Measurements from ENCODE around the gene UBASH3B.

DNA sequence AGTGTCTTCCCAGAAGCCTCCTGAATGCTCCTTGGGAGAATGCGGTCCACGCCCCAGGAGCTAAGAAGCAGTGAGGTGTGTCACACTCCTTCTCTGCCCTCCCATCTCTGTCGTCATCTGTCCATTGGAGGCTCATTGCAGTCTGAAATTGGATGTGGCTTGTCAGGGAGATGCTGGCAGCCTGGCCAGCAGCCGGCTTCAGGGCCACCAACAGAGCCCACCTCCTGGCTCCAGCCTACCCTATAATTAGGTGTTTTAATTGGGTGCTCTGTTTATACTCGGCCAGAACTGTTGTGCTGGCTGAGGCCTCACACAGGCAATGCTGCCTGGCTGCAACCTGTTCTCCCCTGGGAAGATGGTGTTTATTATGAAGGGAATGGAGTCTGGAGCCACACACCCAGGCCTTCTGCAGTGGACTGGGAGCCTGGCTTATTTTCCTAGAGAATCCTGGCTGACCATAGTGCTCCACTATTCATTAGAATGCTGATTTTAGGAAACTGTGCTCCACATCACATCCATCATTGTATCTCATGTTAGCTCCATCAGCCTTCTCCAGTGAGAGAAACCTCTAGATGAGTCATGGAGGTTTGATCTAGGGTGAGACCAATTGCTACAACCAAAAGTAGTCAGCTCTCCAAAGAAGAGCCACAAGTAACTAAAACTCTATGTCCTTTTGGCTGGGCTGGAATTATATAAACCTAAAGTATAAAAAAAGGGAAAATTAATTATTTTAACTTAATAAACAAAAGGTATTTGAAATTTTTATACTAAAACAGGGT, 96.0 kb downstream of the UBASH3B start:
- TF ChIP-seq, protein P1, sequence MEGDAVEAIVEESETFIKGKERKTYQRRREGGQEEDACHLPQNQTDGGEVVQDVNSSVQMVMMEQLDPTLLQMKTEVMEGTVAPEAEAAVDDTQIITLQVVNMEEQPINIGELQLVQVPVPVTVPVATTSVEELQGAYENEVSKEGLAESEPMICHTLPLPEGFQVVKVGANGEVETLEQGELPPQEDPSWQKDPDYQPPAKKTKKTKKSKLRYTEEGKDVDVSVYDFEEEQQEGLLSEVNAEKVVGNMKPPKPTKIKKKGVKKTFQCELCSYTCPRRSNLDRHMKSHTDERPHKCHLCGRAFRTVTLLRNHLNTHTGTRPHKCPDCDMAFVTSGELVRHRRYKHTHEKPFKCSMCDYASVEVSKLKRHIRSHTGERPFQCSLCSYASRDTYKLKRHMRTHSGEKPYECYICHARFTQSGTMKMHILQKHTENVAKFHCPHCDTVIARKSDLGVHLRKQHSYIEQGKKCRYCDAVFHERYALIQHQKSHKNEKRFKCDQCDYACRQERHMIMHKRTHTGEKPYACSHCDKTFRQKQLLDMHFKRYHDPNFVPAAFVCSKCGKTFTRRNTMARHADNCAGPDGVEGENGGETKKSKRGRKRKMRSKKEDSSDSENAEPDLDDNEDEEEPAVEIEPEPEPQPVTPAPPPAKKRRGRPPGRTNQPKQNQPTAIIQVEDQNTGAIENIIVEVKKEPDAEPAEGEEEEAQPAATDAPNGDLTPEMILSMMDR (IDR thresholded peaks at IDR 0.05) = no peak
- TF ChIP-seq POLR2A (IDR thresholded peaks at IDR 0.05) = no peak
